Activated CD8-positive, alpha-beta memory T cell treated with anti-CD3 and anti-CD28 coated beads for 24 hours (primary cell): Measurements from ENCODE around the gene POC1B.

Experiments
- DNase-seq: peaks from one replicate; pipeline ENCODE4 v3.0.0-alpha.2; 2020

POC1B gene

DNA sequence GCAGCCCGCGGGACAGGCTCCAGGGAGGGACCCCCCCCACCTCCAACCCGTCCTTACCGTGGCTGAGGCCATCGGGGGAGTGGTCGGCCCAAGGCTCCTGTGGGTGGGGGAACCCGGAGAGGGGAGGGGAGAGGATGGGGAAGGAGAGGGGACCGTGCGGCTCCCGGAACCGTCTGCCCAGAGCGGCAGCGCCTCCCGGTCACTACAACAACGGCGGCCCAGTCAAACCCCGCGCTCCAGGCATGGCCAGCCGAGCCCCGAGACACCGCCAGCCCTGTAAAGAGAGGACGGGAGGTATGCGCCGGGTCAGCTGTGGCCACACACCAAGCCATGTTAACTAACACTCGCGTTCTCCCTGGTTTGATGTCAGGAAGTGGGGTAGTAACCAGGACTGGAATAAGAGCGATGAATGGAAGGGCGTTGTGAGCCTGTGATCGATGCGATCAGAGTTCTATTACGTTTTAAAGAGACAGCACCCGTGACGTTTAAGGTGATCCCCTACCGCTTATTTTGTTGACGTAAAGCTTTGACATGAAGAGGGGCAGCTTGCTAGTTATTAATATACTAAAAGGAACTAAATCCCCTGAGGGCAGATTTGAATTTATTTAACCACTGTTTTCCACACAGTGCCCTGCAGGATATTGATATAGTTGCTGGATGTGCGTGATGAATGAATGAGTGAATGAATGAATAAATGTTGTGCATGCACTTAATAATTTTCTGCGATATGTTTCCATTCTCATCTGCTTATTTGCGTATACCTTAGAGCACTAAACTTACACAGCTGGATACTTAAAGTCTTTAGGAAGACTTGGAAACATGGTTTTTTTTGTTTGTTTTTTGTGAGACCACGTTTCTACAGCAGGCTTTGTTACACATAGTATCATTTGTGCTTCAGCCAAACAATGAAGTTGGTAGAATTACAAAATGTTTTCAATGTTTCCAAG lies at the start of gene POC1B:
TSS of gene POC1B (minus strand) at position 224 of the 947 bp plus-strand sequence. CDS start at position 72, 152 bp downstream.
- peak; percentile 93 for DNase-seq

DNA sequence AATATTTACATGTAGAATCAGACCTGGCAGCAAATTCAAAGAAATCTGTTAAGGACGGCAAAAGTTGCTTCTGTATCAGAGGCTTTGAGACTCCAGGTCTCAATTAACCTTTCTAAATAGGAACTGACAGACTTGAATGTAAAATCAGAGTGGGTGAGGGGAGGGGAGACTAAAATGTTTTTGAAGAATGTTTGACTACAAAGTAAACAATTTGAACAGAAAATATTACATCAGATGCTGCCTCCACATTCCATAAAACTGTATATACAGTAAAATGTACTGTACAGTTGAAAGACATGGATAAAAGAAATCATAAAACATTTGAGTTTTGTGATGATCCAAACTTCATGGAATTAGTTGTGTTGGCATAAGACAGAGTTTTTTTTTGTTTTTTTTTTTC lies 49.5 kb upstream of the POC1B start:
- DNase-seq = no peak

DNA sequence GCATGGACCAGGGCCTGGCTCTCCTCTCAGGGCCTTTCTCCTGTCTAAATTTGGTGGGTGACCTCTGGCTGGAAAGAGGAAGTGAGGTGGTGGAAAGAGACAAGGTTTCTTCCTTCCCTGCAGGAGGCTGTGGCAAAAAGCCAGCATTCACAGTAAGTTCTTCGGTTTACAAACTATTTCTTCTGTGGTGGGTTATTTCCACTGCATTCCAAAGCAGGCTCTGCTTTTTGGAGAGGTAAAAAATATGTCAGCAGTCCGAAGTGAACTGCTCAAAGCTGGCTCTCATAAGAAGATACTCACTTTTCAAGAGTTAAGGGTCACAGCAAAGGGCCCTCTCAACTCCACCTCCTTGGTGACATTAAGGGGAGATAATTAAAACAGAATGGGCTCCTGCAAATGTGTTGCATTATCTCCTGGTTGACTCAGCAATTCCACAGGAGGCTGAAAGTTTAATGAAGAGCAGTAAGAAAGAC lies 48.9 kb upstream of the POC1B start:
- DNase-seq = no peak

DNA sequence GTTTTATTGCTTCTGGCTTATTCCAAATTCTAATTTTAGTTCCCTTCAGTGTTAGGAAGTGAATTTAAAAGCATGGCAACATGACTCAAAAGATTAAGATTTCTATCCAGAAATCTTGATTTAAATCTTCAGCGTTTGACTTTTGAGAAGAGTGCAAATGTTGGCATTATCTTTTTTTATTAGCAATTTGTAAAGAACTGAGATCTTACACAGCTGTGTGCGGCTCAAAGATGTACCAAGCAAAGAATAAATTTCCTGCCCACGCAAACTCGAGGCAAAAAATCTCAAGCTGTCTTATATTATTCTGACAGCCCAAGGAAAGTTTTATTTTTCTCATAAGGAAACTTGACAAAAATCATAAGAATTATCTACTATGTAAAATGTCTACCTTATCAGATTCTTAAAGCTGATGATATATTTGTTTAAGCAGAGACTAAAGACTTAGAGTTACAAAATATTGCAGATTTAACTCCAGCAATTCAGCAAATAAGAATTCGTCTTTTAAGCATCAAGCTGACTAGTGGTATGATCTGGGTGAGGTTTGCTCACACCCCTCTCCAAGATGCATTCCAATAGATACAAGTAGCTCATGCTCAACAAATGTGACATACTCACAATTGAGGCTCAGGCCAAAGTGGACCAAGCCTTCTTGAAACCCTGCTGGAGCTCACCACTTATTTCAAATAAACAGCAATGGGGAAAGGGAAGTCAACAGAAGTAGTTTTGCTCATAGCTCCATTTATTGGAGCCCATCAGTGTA lies 47.4 kb upstream of the POC1B start:
- DNase-seq = no peak

DNA sequence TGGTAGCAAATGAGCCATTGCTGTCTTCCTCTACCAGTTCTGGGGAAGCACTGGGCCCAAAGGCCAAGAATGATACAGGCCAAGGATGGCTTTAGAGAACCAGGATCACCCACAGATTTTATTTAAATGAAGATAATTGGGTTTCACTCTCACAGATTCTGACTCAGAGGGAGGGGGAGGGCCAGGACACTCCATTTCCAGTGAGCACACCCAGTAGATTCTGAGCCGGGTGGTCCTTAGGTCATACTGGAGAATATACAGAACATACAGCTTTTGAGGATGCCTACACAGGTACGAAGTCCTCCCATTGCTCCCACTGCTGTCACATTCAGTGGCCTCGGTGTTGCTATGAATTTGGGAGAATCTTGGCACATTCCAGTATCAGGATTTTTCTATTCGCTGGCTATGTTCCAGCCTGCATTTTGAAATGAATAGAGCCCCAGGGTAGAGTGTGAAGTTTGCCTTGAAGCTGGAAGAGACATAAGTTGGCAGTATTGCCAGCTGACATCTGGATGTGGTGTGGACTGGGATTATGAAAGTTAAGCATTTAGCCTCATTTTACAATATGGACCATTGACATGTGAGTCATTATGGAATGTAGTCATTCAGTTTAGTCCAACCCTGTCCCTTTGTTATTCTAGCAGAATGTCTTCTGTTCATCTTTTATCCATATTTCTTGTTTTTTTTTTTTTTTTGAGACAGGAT lies 45.8 kb upstream of the POC1B start:
- no peak for DNase-seq

DNA sequence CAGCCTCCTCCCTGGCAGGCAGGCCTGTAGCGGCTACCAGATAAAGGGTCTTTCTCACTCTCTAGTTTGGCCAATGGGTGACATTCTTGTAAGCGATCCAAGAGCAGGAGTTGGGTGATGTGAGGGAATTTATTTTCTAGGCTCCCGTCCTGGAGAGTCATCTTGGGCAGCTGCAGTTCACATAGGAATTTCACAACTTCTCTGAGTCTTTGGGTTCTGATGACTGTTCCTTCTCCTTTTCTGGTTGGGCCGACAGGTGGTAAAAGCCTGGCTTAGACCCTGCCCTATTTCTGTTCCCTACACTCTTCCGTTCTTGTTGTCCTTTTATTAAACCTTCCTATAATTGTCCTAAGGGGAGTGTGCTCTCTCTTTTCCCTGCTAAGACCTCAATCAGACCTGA lies 42.6 kb upstream of the POC1B start:
- DNase-seq = no peak

DNA sequence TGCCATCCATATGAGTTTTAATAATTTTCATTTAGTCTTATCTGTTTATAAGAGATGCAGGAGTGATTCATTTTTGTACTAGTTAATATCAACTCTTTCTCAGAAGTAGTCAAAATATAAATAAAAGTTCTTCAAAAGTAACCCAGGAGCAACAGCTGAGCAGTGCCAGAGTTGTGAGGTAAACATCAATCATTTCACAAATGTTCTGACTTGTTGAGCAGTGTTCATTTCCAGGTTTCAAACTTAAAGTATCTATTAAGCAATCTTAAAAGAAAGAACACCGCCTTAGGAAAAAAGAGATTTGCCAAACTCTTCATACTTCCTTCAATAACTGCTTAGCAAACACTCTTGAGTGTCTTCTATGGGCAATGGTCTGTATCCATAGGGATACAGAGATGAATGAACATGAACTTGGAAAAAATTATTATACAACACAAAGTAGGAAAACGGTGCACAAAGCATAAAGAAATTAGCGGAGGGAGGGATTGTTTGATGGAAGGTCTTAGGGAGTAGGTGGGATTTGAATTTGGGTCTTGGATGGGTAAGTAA lies 41.9 kb upstream of the POC1B start:
- DNase-seq = no peak

DNA sequence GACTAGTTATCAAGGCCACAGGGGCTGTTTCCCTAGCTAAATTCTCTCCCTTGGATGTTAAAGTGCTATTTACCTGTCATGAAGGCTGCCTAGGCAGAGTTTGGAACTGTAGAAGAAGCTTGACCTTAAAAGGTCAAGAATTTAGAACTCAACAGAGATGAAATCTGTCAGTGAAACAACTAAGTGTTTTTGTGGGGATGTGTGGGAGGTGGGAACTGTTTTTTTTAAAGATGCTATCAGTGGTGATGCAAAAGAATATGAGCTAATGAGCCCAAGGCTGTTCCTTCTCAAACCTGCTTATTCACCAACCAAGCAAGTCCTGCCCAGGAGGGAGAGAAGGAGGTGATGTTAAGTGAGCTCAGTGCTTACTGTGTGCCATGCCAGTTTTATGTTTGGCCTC lies 40.8 kb upstream of the POC1B start:
- no peak for DNase-seq

DNA sequence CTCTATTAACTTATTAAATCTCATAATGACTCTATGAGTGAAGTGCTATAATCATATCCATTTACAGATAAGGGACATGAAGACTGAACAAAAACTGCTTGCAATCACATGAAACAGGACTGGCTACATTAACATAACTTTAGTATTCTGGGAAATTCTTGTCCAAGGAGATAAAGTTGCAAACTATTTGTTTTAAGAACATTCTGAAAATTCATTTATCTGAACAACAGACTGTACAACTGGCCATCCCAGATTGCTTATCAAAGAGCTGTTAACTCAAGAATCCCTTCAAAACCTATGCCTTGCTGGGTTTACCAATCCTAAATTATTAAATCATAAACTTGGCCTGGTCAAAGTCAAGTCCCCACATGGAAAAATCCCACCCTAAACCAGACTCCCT lies 39.2 kb upstream of the POC1B start:
- no peak for DNase-seq

DNA sequence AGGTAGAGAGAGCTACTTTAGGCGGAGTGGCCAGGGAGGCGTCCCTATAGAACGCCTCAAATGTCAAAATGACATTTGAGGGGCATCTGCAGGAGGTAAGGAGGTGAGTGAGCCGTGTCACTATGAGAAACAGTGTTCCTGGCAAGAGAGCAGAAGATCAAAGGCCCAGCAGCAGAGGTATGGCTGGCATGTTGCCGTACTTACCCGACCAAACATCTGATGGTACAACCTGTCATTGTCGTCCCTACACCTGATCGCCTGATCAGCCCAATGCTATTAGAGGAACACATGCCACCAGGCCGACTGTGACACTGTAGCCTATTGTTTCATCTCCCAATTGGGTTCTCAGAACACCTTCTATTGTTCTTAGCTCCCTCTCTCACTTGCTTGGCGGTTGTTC lies 33.9 kb upstream of the POC1B start:
- DNase-seq = no peak

DNA sequence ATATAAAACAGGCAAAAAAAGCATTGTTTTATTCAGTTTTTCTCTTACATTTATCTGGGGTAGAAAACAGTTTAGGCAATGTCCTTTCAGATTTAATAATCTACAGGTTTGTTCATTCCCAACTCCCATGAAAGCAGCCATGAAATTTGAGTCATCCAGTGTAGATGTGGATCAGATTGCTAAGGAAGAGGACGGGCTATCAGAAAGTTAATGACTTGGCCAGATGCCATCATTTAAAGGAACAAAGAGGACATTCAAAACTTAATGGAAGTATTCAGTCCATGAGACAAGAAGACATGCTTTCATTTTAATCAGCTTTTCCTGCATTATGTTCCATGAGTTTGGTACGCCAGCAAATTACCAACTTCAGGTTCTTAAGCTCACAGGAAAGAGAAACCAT lies 31.1 kb upstream of the POC1B start:
- DNase-seq = no peak

DNA sequence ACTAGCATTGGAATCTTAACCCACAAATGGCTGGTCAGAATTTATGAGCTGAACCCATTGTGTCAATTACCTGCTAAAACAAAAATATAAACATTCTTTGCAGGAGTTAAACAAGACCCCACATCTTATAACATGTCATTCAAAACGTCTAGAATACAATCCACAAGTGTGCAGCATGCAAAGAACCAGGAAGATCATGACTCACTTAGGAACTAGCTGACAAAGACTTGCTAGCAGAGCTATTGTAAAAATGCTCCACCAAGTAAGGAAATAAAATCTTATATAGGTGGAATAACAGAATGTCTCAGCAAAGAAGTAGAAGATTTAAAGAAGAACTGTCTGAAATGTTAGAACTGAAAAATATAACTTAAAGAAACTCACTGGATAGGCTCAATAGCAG lies 26.5 kb upstream of the POC1B start:
- no peak for DNase-seq

DNA sequence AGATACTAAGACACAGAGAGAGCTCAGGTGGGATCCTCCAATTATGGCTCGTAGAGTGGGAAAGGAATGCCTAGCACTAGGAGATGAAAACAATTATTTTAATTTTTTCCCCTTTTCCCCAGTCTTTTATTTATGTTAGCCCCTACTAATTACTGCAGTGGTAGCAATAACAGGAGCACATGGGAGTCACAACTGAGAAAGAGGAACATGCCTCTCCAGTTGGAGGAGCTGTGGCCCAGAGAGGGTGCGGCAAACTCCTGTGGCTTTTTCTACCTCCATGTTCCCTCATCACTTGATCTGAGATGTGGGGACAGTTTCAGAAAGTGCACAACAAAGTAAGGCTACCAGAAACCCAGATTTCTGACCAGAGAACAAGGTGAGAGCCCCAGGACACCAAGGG lies 25.9 kb upstream of the POC1B start:
- no peak for DNase-seq

DNA sequence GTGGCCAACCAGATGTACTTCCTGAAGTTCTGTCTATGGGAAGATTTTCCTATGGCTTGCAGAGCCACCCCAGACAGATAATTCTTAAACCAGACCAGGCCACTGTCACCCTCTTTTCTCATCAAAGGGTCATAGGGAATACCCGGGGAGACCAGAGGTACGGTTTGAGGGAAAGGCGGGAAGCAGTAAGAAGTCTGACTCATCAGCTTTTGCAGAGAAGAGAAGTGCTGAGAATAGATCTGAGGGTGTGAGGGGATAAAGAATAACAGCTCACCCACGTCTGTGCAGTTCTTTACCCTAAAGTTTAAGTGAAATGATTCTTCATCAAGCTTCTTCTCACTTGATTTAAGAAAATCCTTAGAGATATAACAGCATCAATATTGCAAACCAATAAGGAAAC lies 21.3 kb upstream of the POC1B start:
- no peak for DNase-seq

DNA sequence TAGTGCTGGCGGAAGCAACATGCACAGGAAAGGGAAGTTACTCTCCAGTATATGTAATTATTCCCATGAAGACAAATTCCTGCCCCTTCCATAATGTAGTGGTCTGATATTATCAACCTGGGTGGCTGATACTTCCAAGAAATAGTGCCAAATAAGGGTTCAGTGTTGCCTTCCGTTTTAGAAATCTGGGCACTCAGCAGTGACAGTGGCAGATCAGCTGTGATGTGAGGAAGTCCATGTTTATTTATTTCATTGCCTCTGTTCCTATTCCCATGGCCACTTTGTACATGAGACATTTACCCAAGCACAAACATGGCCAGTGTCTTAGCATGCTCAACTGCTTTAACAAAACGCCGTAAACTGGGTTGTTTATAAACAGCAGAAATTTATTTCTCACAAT lies 20.3 kb upstream of the POC1B start:
- no peak for DNase-seq

DNA sequence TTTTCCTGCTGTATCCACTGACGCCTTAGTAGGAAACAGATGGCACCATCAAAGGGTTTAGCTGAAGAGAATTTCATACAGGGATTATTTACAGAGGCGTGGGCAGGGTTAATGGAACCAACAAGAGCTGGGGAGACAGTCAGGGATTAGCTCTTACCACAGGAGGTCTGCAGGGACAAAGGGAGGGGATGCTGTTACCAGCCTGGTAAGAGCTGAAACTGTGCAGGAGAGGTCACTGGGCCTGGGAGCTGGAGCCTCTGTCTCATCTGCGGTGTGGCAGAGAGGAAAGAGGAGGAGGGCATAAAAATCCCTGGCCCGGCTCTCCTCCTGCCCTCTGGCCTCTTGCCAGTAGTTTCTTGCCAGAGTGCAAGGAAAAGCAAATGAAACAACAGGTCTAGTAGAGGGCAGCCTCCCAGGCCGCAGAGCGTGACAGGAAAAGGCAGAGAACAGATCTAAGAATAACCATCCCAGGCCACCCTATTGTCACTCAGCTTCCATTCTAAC lies 18.9 kb upstream of the POC1B start:
- DNase-seq = no peak

DNA sequence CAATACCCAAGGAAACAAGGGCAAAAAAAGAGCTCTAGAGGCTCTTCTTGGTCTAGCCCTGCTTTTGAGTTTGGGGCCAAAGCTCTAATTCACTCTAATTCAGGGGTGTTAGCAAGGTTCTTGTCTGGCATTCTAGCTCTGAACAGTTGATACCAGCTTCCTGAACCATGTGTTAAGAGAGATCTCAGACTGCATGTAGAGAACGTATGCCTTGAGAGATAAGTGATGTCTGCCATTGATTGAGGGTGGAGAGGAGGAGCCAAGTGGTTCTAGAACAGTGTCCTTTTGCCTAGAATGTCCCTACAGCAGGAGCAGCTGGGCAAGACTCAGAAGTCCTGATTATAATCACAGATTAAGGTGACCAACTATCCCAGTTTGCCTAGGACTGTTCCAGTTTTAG lies 18.2 kb upstream of the POC1B start:
- DNase-seq = no peak

DNA sequence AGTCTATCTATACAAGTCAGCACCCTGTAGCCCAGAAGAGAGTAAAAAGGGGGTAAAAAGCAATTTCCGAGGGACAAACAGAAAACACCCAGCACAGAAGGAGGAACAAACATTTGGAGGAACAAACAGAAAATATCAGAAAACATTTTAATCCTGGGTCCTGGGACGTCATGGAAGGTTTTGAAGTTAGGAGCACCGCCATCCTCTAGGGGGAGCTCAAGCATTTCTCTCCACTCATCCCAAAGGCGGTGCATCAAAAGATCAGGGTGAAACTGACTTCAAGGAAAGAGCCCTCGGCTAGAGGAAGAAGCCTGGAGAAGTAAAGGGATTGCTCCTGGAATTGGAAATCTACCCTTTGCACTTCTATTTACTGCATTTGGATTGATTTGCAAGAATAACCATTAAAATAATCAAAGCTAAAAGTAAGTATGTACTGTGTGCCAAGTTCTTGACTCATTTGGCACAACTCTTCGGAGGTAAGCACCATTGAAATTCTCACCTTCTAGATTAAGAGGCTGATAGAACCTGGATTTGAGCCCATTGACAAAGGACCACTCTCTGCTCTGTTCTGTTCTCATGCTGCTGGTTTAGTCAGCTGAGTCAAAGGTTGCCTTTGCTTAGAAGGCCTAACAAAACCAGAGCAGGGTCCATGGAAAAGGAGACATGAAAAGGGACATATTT lies 17.2 kb upstream of the POC1B start:
- DNase-seq = peak; percentile 75

DNA sequence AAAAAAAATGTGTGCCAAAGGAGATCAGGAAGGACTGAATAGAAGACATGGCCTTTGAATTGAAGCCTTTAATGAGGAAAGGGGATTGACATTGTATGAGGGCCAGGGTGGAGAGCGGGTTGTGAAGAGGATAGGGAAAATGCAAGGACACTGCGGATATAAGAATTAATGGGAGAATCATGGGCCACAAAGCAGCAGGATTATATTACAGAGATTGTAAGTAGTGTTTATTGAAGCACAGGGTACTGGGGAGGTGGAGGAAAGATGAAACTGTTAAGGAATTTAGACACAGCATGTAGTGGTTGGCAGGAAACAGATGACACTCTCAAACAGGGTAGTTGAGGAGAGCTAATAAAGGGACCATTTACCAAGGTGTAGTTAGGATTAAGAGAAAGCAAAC lies 16.4 kb upstream of the POC1B start:
- DNase-seq = no peak

DNA sequence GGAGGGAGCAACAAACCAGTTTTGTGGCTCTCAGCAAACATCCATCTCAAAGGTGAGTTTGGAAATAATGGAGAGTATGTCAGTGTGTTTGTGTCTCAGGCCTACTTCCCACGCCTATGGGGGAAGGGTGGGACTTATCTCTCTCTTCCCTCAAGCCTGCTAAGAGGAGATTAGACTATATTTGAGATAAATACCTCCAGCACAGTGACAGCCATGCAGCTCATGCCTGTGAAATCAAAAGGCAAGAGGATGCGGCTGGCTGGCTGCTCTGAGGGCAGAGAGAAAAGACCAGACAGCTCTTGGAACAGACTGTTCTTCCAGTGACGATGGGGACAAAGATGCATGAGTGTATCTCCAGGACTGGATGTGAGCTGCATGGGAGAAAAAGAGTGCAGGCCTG lies 14.7 kb upstream of the POC1B start:
- no peak for DNase-seq

DNA sequence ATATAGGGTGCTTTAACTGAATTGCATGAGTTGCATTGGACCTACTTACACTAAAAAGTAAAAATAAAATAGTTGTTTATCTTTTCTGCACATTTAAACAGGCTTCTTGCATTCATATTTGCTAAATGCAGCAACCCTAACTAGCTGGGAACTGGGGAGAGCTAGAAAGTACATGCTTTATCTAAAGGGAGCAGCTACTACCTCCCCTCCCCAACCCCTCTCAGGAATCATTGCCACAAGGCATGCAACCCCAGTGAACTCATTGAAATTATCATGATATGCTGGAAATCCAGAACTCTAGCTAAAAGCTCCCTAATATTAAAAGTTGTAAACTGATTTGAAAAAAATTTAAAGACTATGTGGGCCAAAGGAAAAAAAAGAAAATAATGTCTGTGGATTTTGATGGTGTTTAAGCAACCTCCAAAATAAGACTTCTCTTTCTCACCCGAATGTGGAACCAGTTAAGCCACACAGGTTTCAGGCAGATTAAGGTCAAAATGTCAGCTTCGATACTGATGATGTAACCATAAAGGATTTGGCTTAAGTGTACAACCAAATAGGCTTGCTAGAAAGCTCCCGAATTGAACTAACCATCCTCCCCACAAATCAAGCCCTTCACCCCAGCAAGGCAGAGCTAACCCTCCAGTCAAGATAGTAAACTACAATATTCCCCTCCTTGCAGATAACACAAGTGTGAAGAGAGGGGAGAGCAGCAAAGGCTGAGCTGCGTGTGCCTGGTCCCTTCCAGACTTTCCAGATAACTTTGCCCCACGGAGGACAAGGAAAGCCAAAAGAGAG lies 13.8 kb upstream of the POC1B start:
- no peak for DNase-seq
